GM12878 (cell line): ENCODE data around the gene GCA. TPM values are rescaled to one million over a fixed set of nuclear protein-coding genes. Genes with fewer than 3 reads are reported as not detected.

Experiments
- ATAC-seq: fragments of 200-7000 bp; cut with Tn5 transposase; 3 replicates; pipeline ENCODE4 v1.9.1; 2020; ENCODE audit warnings: mild to moderate bottlenecking, moderate library complexity
- BruUV-seq: library from RNA; stranded (reverse); fragments of 400-500 nt; replicated peaks from 2 replicates; lab custom pipeline; 2021; lab: Mats Ljungman, UMichigan
- CTCF ChIA-PET: fragments of 300-600 bp; sonication (Branson Sonifier 250); formaldehyde crosslinking; extraction: SDS; loops from one replicate; lab custom pipeline; 2021; ENCODE audit warnings: inconsistent platforms; lab: Yijun Ruan, JAX
- POLR2A ChIA-PET: fragments of 350-600 bp; formaldehyde crosslinking; extraction: SDS; loops from one replicate; lab custom pipeline; 2021; ENCODE audit warnings: inconsistent platforms; lab: Charles Lee
- RAD21 ChIA-PET: fragments of 300-600 bp; sonication (Branson Sonifier 250); formaldehyde crosslinking; loops from one replicate; lab custom pipeline; 2023; ENCODE audit warnings: antibody characterized with exemption; ENCODE audit not compliant: unreplicated experiment; lab: Charles Lee
- SMC1A ChIA-PET: fragments of 300-600 bp; sonication (Branson Sonifier 250); formaldehyde crosslinking; loops from one replicate; lab custom pipeline; 2023; ENCODE audit not compliant: unreplicated experiment, uncharacterized antibody; lab: Charles Lee
- DNase-seq: peaks from one replicate; pipeline ENCODE4 v3.0.0-alpha.2; 2011; ENCODE audit warnings: low read depth, low spot score
- FAIRE-seq: peaks from 3 replicates; lab custom pipeline; 2011; peaks lifted over from hg19 to GRCh38; lab: Jason Lieb, UNC
- H2AFZ ChIP-seq: 2 replicates; pipeline ENCODE4 v1.6.0; 2011; ENCODE audit warnings: low read depth, low read length, control low read depth; ENCODE audit not compliant: control insufficient read depth
- H3K27ac ChIP-seq: 2 replicates; pipeline ENCODE4 v1.5.1; 2011; ENCODE audit warnings: control low read depth; ENCODE audit not compliant: control insufficient read depth, insufficient read depth
- H3K27me3 ChIP-seq, 2 experiments: replicated peaks in 1 of 2; 2 replicates each; pipeline versions ENCODE4 v1.6.0 to v1.6.1; 2011; ENCODE audit warnings: low read length in 1 of 2; ENCODE audit not compliant: control insufficient read depth in 2 of 2, insufficient read depth in 2 of 2
- H3K36me3 ChIP-seq, 2 experiments: 2 replicates each; pipeline ENCODE4 v1.5.1; 2011; ENCODE audit warnings: low read length in 1 of 2; ENCODE audit not compliant: control insufficient read depth in 2 of 2, insufficient read depth in 2 of 2
- H3K4me1 ChIP-seq: 2 replicates; pipeline ENCODE4 v1.6.1; 2011; ENCODE audit warnings: mild to moderate bottlenecking, low read length, moderate library complexity, mixed read lengths; ENCODE audit not compliant: control insufficient read depth, insufficient read depth
- H3K4me2 ChIP-seq: 2 replicates; pipeline ENCODE4 v1.6.0; 2011; ENCODE audit warnings: control low read depth; ENCODE audit not compliant: control insufficient read depth, insufficient read depth
- H3K4me3 ChIP-seq: fragments of 200-600 bp; sonication (generic); 2 replicates; pipeline ENCODE4 v1.5.1; 2016
- H3K79me2 ChIP-seq: 2 replicates; pipeline ENCODE4 v1.6.0; 2011; ENCODE audit warnings: low read length; ENCODE audit not compliant: control insufficient read depth, insufficient read depth
- H3K9ac ChIP-seq: 2 replicates; pipeline ENCODE4 v1.8.0; 2011; ENCODE audit warnings: low read length, control low read depth, mixed read lengths; ENCODE audit not compliant: control insufficient read depth, insufficient read depth
- H3K9me3 ChIP-seq: replicated peaks from 3 replicates; pipeline ENCODE4 v1.5.1; 2011; ENCODE audit warnings: mild to moderate bottlenecking, low read length; ENCODE audit not compliant: control insufficient read depth, insufficient read depth
- H4K20me1 ChIP-seq: 2 replicates; pipeline ENCODE4 v1.6.0; 2011; ENCODE audit not compliant: control insufficient read depth, insufficient read depth
- BRCA1 ChIP-seq: IDR thresholded peaks from 2 replicates; pipeline ENCODE4 v1.6.1; 2011; ENCODE audit warnings: low read depth, low read length, improper control_type of control experiment
- CHD1 ChIP-seq: IDR thresholded peaks from 2 replicates; pipeline ENCODE4 v1.6.1; 2012; ENCODE audit warnings: low read depth, low read length, improper control_type of control experiment
- FOS ChIP-seq: IDR thresholded peaks from 3 replicates; pipeline ENCODE4 v1.6.1; 2011; ENCODE audit warnings: borderline replicate concordance; ENCODE audit not compliant: insufficient read length; ENCODE audit errors: extremely low read depth
- GATAD2B ChIP-seq: fragments of 450-650 bp; conservative IDR thresholded peaks from 2 replicates; pipeline ENCODE4 v1.6.1; 2017; ENCODE audit warnings: low read depth, mild to moderate bottlenecking, moderate library complexity
- HDAC2 ChIP-seq: fragments of 200-600 bp; sonication (generic); IDR thresholded peaks from 2 replicates; pipeline ENCODE4 v1.6.1; 2017
- IRF4 ChIP-seq: IDR thresholded peaks from 2 replicates; pipeline ENCODE4 v1.6.1; 2011; ENCODE audit warnings: low read depth, low read length
- MTA3 ChIP-seq: IDR thresholded peaks from 2 replicates; pipeline ENCODE4 v1.6.1; 2012; ENCODE audit warnings: low read length, inconsistent platforms, borderline replicate concordance
- PML ChIP-seq: IDR thresholded peaks from 2 replicates; pipeline ENCODE4 v1.6.1; 2012; ENCODE audit warnings: low read length, inconsistent platforms
- POLR2AphosphoS5 ChIP-seq: IDR thresholded peaks from 2 replicates; pipeline ENCODE4 v1.6.1; 2011; ENCODE audit warnings: mild to moderate bottlenecking, low read length, inconsistent platforms
- SMAD5 ChIP-seq: IDR thresholded peaks from 2 replicates; pipeline ENCODE4 v1.6.1; 2016; ENCODE audit warnings: antibody characterized with exemption, low read depth
- TARDBP ChIP-seq: IDR thresholded peaks from 2 replicates; pipeline ENCODE4 v1.6.1; 2016; ENCODE audit warnings: borderline replicate concordance
- ZNF622 ChIP-seq: fragments of 450-650 bp; IDR thresholded peaks from 2 replicates; pipeline ENCODE4 v1.6.1; 2017; ENCODE audit warnings: mild to moderate bottlenecking, inconsistent platforms
- WGBS: methylation state at CpG from one replicate; pipeline ENCODE4 v1.1.6; 2016; ENCODE audit warnings: low lambda C conversion rate; ENCODE audit not compliant: insufficient replicate concordance, insufficient coverage; ENCODE audit errors: missing lambda C conversion rate; 5-methylcytosine and 5-hydroxymethylcytosine counted together
- in situ Hi-C: fragments of 300-500 bp; cut with MboI; formaldehyde crosslinking; loops from 9 replicates; pipeline ENCODE4 v1.14.3; 2018; ENCODE audit warnings: mixed read lengths
- intact Hi-C: fragments of 100-400 bp; cut with micrococcal nuclease; formaldehyde crosslinking; loops from one replicate; pipeline ENCODE4 v1.14.2; 2022; ENCODE audit not compliant: unreplicated experiment
- polyA plus RNA-seq, 11 experiments: library from polyadenylated mRNA; depleted of rRNA in 4 of 11; unstranded in 6 of 11; stranded (reverse) in 5 of 11; fragments of >200 nt; fragmentation: Nextera tagmentation in 4 of 11; fragmentation: Illumina TruSeq in 1 of 11; extraction: Ambion mirVana in 4 of 11; extraction: Trizol in 1 of 11; gene quantifications; 1 replicate in 1 of 11; 2 replicates in 10 of 11; pipeline versions ENCODE4 v1.2.1 to v1.2.3, GENCODE V29; 2011 to 2016; ENCODE audit warnings: inconsistent platforms in 2 of 11, missing spikeins in 2 of 11, low read depth in 1 of 11
- total RNA-seq, 4 experiments: library from RNA; depleted of rRNA in 3 of 4; stranded (reverse); fragments of >200 nt in 3 of 4; fragmentation: Illumina TruSeq in 1 of 4; extraction: Trizol in 1 of 4; gene quantifications; 2 replicates each; pipeline versions ENCODE4 v1.2.1 to v1.2.3, GENCODE V29; 2013 to 2021
- TF ChIP-seq, protein P1 (sequence below): IDR thresholded peaks from 2 replicates; pipeline ENCODE4 v1.6.1; 2011; ENCODE audit warnings: low read depth, mild to moderate bottlenecking, low read length, moderate library complexity, borderline replicate concordance; ENCODE audit errors: extremely low read depth
- TF ChIP-seq, protein P2 (sequence below): IDR thresholded peaks from 2 replicates; pipeline ENCODE4 v1.6.1; 2011; ENCODE audit warnings: low read depth, low read length, improper control_type of control experiment, borderline replicate concordance
- TF ChIP-seq, protein P3 (sequence below): fragments of 450-650 bp; formaldehyde crosslinking; IDR thresholded peaks from 2 replicates; pipeline ENCODE4 v1.4.0; 2022; ENCODE audit warnings: mild to moderate bottlenecking, moderate library complexity

Gene GCA
- total and polyA plus RNA-seq, 10 of the 15 experiments (the other 5 are each of a cell fraction or from before 2014, with no cell fraction given), result 20.6 to 81.9 (median 32.0) TPM

DNA sequence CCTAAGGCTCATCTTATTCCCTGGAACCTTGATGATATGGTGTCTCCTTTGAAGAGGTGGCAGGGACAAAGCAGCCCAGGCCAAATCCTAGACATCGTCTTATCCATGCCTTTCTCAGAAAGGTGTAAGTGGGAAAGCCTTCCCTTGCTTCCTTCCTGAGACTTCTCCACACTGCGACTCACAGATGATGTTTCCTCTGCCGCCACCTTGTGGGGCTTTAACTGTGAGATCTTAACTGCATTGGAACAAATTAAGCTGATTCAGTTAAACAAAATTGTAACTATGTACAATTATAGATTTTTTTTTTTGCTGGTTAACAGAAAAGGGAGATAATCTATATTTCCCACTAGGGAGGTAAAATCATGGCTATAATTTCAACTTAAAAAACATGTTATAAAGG lies 10.0 kb upstream of the GCA start (continued):
- TF ChIP-seq IRF4, result no peak

- RAD21 ChIA-PET, result interaction anchor here (1.0 to 1.9 kb wide), 4 partner anchors 19 to 457 kb away, joined by 3 to 6 read pairs (median 4); no protein-coding TSS in a partner anchor
- Histone ChIP-seq H2AFZ (no peak overlapping the region), H4K20me1 (no peaks in the 10 kb centered on the region), H3K4me1 (no peaks in the 10 kb centered on the region), H3K27me3 (no peaks in the 10 kb centered on the region), H3K27ac (no peak overlapping the region), H3K79me2 (no peaks in the 10 kb centered on the region), H3K9me3 (no peaks in the 10 kb centered on the region), H3K36me3 (peaks cover 0 to 5% of the 10 kb centered on the region in 2 experiments; a peak in 1 of 4 replicates), H3K4me3 (no peak overlapping the region), H3K4me2 (no peak overlapping the region), H3K9ac (no peak overlapping the region)
- no peak for DNase-seq
- intact Hi-C loops (no loop called here), in situ Hi-C loops (no loop called here)
- SMC1A ChIA-PET, result interaction anchor here (1.0 to 7.8 kb wide), 3 partner anchors 21 to 117 kb away, joined by 3 to 84 read pairs (median 3); no protein-coding TSS in a partner anchor
- ATAC-seq, result no peak
- POLR2A ChIA-PET, result interaction anchor here (1.2 kb wide), 1 partner anchor 10 kb away, joined by 5 read pairs; no protein-coding TSS in a partner anchor
- 69% methylated on average over 2 of the region's 2 CpGs for WGBS
- CTCF ChIA-PET, result interaction anchor here (1.0 to 8.1 kb wide), 5 partner anchors 9 to 116 kb away, joined by 5 to 194 read pairs (median 11); no protein-coding TSS in a partner anchor
- no peak for FAIRE-seq
- TF ChIP-seq HDAC2, result no peak
- TF ChIP-seq, protein P1, sequence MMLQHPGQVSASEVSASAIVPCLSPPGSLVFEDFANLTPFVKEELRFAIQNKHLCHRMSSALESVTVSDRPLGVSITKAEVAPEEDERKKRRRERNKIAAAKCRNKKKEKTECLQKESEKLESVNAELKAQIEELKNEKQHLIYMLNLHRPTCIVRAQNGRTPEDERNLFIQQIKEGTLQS, result no peak
- TF ChIP-seq CHD1, result no peak
- TF ChIP-seq, protein P2, sequence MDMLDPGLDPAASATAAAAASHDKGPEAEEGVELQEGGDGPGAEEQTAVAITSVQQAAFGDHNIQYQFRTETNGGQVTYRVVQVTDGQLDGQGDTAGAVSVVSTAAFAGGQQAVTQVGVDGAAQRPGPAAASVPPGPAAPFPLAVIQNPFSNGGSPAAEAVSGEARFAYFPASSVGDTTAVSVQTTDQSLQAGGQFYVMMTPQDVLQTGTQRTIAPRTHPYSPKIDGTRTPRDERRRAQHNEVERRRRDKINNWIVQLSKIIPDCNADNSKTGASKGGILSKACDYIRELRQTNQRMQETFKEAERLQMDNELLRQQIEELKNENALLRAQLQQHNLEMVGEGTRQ, result no peak
- no peak for TF ChIP-seq TARDBP
- no peak for TF ChIP-seq BRCA1
- TF ChIP-seq, protein P3, sequence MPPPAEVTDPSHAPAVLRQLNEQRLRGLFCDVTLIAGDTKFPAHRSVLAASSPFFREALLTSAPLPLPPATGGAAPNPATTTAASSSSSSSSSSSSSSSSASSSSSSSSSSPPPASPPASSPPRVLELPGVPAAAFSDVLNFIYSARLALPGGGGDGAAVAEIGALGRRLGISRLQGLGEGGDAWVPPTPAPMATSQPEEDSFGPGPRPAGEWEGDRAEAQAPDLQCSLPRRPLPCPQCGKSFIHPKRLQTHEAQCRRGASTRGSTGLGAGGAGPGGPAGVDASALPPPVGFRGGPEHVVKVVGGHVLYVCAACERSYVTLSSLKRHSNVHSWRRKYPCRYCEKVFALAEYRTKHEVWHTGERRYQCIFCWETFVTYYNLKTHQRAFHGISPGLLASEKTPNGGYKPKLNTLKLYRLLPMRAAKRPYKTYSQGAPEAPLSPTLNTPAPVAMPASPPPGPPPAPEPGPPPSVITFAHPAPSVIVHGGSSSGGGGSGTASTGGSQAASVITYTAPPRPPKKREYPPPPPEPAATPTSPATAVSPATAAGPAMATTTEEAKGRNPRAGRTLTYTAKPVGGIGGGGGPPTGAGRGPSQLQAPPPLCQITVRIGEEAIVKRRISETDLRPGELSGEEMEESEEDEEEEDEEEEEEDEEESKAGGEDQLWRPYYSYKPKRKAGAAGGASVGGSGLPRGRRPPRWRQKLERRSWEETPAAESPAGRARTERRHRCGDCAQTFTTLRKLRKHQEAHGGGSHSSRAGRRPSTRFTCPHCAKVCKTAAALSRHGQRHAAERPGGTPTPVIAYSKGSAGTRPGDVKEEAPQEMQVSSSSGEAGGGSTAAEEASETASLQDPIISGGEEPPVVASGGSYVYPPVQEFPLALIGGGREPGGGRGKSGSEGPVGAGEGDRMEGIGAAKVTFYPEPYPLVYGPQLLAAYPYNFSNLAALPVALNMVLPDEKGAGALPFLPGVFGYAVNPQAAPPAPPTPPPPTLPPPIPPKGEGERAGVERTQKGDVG, result no peak
- no peak for TF ChIP-seq MTA3
- no peak for TF ChIP-seq SMAD5
- TF ChIP-seq FOS, result no peak
- TF ChIP-seq PML, result no peak
- TF ChIP-seq POLR2AphosphoS5, result no peak
- TF ChIP-seq GATAD2B, result no peak
- no peak for TF ChIP-seq ZNF622
- TF ChIP-seq, all 136 proteins: peak for 0
- no TSS peak for BruUV-seq
Observed at GRCh38 chr2:162337868-162338267, 6.1 kb upstream of the GCA start.
